Mucosa of descending colon (tissue), 3 donors: ENCODE measurements around the gene PPFIBP2. TPM values are rescaled to one million over a fixed set of nuclear protein-coding genes. Genes with fewer than 3 reads are reported as not detected.

Source experiments
- ATAC-seq: fragments of 200-7000 bp; cut with Tn5 transposase; one replicate; pipeline ENCODE4 v1.9.1; 2020; ENCODE audit warnings: mild to moderate bottlenecking, moderate library complexity
- DNase-seq, 3 donors: peaks; one replicate each; pipeline ENCODE4 v3.0.0-alpha.2; 2020
- H3K36me3 ChIP-seq: fragments of 200-600 bp; one replicate; pipeline ENCODE4 v1.8.0; 2021; ENCODE audit warnings: low read depth, mild to moderate bottlenecking
- H3K4me1 ChIP-seq: fragments of 200-600 bp; one replicate; pipeline ENCODE4 v1.8.0; 2021; ENCODE audit warnings: low read depth, mild to moderate bottlenecking
- H3K4me3 ChIP-seq: fragments of 200-600 bp; one replicate; pipeline ENCODE4 v1.8.0; 2021; ENCODE audit warnings: mild to moderate bottlenecking
- H3K9me3 ChIP-seq: fragments of 200-600 bp; one replicate; pipeline ENCODE4 v1.8.0; 2021; ENCODE audit warnings: mild to moderate bottlenecking
- CTCF ChIP-seq: fragments of 200-600 bp; IDR thresholded peaks from one replicate; pipeline ENCODE4 v1.8.0; 2022; ENCODE audit warnings: antibody characterized with exemption, mild to moderate bottlenecking
- intact Hi-C, 2 donors: fragments of 100-400 bp; cut with DNase I in 1 of 2; cut with micrococcal nuclease in 1 of 2; formaldehyde crosslinking; loops; one replicate each; pipeline versions ENCODE4 v1.11.0 to v1.11.1; 2022; cut with DNase I, micrococcal nuclease
- total RNA-seq, 3 donors: library from RNA; stranded (reverse); fragmentation: NEBNext Ultra II Directional in 2 of 3; extraction: Animal tissue kit (Norgen Biotek cat#: 25700) in 2 of 3; gene quantifications; one replicate each; pipeline versions ENCODE4 v1.2.1 to v1.2.4, GENCODE V29; 2021 to 2023
- donor health status: DM: no; HTN: no; CAD: no; lungs with moderate emphysema.
- donor health status: DM: no; HTN: no; CAD: no.
- donor health status: DM: no; HTN: yes; CAD: no.

Gene PPFIBP2
- total RNA-seq, 3 donors from 2014 or later: 40.1 to 83.5 (median 69.2) TPM

- intact Hi-C loops: no loop called here
- no peak for DNase-seq
These were observed 27.0 kb upstream of the PPFIBP2 start for GRCh38 chr11:7486781-7487140.

GRCh38 chr11:7487360-7487759 is 26.4 kb upstream of the PPFIBP2 start:
- Histone ChIP-seq H3K4me3 (no peak overlapping the region), H3K36me3 (no peaks in the 10 kb centered on the region), H3K9me3 (no peaks in the 10 kb centered on the region), H3K4me1 (no peaks in the 10 kb centered on the region)
- intact Hi-C loops: no loop called here
- no peak for ATAC-seq
- no peak for DNase-seq
- TF ChIP-seq CTCF: no peak

More at GRCh38 chr11:7486781-7487140, 27.0 kb upstream of the PPFIBP2 start:
- no peaks in the 10 kb centered on the region for H3K9me3 ChIP-seq
- H3K36me3 ChIP-seq: no peaks in the 10 kb centered on the region
- no peaks in the 10 kb centered on the region for H3K4me1 ChIP-seq
- ATAC-seq: no peak
- TF ChIP-seq CTCF: no peak
- no peak overlapping the region for H3K4me3 ChIP-seq

GRCh38 chr11:7488681-7489080 is 25.1 kb upstream of the PPFIBP2 start:
- no peak overlapping the region for H3K4me3 ChIP-seq
- H3K36me3 ChIP-seq: no peaks in the 10 kb centered on the region
- TF ChIP-seq CTCF: no peak
- intact Hi-C loops: no loop called here
- DNase-seq (no peak), ATAC-seq (no peak)
- H3K4me1 ChIP-seq: no peaks in the 10 kb centered on the region
- H3K9me3 ChIP-seq: no peaks in the 10 kb centered on the region

- TF ChIP-seq CTCF: no peak
- no peaks in the 10 kb centered on the region for H3K9me3 ChIP-seq
- no peaks in the 10 kb centered on the region for H3K36me3 ChIP-seq
- DNase-seq (no peak), ATAC-seq (no peak)
- H3K4me3 ChIP-seq: no peak overlapping the region
- H3K4me1 ChIP-seq: no peaks in the 10 kb centered on the region
- intact Hi-C loops: no loop called here
These were observed 24.4 kb upstream of the PPFIBP2 start for GRCh38 chr11:7489376-7489775.

- ATAC-seq (no peak), DNase-seq (no peak)
- intact Hi-C loops: no loop called here
These were observed 23.7 kb upstream of the PPFIBP2 start for GRCh38 chr11:7490054-7490453.

More at GRCh38 chr11:7490054-7490453, 23.7 kb upstream of the PPFIBP2 start:
- H3K4me3 ChIP-seq: no peak overlapping the region
- H3K36me3 ChIP-seq: no peaks in the 10 kb centered on the region
- no peaks in the 10 kb centered on the region for H3K9me3 ChIP-seq
- H3K4me1 ChIP-seq: no peaks in the 10 kb centered on the region
- TF ChIP-seq CTCF: no peak
